NCI-H2107 treated with DMSO at 0.1 percent for 48 hours (cell line): Measurements from ENCODE around the gene LIX1.

ENCODE experiments used
- DNase-seq: peaks from one replicate; lab custom pipeline; 2025; ENCODE audit not compliant: unreplicated experiment; lab: John Stamatoyannopoulos, UW

Gene LIX1

DNA sequence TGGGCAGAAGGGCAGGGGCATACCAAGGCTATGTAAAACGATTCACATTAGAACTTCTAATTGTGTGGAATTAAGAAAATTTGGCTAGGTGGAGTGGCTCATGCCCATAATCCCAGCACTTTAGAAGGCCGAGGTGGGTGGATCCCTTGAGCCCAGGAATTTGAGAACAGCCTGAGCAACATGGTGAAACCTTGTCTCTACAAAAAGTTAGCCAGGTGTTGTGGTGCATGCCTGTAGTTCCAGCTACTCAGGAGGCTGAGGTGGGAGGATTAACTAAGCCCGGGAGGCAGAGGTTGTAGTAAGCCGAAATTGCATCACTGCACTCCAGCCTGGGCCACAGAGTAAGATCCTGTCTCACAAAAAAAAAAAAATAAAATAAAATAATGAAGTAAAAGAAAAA, 65.2 kb downstream of the LIX1 start:
- no peak for DNase-seq

DNA sequence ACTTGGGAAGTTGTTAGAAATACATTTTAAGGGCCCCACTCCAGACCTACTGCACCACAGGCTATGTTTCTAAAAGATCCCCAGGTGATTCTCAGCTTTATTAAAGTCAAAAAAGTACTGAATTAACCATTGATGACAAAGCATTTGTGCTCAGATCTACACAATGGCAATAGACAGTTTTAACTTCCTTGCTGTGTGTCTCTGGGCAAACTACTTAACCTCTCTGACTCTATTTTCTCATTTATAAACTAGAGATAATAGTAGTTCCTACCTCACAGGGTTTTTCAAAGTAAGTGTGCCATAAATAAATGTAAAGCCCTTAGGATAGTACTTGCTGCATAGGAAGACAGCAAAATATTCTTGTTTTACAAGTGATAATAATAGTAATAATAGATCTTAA, 66.3 kb downstream of the LIX1 start:
- DNase-seq = no peak

DNA sequence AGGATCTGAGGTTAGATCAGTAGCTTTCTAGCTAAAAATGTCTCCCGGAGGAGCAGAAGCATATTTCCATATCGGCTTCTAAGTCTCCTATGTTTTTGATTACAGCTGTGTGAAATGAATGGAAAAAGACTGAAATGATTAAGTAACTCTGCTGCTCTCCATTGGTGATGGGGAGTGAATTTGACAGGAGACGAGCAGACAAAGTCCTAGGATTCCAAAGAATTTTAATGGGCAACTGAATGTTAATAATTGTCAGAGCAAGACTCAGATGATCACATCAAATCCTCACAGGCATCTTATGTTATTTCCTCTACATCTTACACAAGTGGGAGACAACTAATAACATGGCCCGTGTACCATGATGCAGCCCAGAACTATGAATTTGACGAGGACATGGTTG, 66.8 kb downstream of the LIX1 start:
- no peak for DNase-seq

DNA sequence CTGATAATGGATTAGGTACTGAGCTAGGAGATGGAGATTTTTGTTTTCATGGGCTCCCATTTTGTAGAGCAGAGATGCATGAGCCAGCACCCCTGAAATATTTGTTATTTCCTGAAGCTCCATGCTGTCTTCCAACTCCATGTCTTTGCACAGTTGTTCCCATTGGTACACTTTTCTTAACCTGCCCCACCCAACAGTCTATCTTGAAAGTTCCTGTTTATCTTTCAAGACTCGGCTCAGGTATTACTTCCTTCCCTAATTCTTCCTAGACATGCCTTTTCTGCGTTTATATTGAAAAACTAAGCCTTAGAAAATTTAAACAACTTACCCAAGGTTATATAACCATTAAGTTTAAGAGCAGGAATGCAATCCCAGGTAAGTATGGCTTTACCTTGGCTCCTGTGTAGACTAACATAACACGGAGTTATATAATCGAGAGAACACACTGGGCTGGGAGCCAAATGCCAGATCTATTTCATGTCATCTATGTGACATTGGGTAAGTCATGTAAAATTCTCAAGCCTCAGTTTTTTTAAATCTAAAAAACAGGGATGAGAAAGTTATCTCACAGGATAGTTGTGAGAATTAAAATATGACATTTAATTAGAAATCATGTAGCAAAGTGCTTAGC, 67.4 kb downstream of the LIX1 start:
- DNase-seq = no peak

DNA sequence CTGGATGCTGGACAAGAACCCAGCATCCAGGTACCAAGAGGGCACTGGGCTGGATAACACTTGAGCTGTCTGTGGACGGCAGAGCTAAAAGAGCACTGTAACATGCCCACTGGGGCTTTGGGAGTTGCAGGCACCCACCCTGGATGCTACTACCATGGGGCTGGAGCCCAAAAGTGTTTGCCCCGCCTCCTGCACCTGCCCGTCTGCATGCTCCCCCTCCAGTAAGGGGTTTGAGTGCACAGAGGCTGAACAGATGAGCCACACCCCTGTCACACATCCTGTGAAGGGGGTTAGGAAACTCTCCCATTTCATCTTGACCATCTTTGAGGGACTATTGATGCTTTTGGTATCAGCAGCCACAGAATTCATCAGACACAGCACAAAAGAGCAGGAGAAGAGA, 69.0 kb downstream of the LIX1 start:
- DNase-seq = no peak

DNA sequence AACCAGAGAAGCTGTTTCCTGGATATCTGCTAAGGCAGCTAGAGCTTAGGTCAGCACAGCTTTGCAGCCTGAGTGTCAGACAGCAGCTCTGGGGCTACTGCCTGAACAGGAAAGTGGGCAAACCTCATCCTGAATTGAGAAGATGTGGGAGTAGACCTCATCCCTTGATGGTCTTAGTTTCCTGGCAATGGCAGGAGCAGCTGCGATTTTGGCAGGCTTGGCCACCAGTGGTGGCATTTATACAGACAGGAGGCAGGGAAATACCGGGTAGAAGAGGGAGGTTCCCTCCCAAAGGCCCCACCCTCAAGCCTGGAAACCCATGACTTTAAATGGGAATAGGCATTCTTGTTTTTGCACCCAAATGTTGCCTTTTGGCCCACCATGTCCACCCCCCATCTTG, 69.7 kb downstream of the LIX1 start:
- DNase-seq = no peak

DNA sequence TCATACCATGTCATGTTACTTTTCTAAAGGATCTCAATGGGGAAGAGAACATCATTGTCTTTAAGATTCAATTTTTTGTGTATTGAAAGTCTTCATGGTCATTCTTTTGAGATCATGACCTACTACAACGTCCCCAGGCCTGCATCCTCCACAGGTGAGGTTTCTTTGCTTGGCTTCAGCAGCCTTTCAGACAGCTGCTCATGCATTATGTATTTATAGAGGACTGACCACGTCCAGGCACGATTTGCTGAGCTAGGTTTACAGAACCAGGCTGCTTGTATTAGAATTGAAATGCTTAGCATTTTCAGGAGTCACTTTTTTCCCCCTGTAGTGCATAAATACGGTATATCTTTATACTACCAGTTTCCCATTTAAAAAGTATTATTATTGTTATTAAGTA, 70.4 kb downstream of the LIX1 start:
- DNase-seq = no peak

DNA sequence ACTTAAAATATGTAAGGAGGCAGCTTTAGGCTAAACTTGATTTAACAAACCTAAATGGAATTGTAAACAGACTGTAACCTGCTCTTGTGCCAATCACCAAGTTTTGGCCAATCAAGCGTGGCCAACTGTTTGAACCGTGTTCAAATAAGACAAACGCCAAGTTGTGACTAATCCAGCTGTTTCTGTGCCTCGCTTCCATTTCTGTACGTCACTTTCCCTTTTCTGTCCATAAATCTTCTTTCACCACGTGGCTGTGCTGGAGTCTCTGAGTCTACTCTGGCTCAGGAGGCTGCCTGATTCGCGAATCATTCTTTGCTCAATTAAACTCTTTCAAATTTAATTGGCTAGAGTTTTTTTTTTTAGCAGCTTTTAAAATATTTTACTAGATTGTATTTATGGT, 71.3 kb downstream of the LIX1 start:
- DNase-seq = no peak

DNA sequence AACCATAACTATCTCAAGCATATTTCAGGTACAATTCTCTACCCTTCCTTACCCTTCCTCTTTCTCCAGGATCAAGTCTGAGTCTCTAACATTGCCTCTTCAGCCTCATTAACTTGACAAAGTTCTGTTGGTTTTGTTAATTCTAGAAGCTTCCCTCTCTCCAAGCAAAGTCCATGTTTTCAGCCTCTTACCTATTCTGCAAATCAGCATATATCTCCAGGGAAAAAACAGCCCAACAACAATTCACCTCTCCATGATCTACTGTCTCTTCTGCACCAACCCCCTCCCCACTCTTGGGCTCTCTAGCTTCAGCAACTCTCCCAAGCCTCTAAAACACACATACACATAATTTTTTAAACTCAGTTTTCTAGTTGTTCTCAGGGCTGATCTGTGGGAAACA, 72.2 kb downstream of the LIX1 start:
- no peak for DNase-seq

DNA sequence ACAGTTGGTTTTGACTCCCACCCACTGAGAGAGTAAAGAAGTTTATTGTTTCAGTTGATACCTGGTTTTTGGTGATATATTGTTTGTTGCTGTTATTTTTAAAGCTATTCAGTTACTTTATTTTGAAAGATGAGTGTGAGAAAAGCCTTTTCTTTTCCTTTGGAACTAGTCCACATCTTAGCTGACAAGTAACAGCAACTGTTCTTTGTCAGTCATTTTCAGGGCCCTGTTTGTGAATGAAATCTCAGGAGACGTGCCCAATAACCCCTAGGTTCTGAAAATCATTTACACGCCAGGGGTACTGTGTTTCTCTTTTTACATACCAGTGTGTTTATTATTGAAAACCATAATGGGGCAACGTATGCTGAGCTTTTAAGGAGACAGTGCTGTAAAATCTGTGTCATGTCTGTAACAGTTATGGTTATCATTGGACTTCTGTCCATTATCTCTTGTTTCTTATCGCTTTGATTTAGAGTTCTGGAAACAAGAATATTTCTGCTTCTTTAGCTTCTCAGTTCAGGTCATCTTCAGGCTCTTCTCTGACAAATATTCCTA, 75.0 kb downstream of the LIX1 start:
- no peak for DNase-seq

DNA sequence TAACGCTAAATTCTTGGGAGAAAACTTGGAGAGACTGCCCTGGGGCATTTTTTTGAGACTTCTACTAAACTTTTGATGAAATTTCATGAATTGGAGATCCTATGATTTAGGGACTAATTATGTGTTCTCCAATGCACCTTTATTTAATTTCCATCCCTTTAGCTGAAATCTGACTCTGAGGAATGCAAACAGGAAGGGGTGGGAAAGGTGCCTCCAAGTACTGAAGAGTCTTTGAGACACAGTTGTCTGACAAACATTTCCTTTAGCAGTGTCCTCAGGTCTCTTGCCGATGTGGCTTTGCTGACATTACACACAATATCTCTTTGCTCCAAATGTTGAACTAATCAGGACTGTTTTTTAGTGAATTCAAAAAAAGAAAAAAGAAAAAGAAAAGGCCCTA, 76.9 kb downstream of the LIX1 start:
- no peak for DNase-seq

DNA sequence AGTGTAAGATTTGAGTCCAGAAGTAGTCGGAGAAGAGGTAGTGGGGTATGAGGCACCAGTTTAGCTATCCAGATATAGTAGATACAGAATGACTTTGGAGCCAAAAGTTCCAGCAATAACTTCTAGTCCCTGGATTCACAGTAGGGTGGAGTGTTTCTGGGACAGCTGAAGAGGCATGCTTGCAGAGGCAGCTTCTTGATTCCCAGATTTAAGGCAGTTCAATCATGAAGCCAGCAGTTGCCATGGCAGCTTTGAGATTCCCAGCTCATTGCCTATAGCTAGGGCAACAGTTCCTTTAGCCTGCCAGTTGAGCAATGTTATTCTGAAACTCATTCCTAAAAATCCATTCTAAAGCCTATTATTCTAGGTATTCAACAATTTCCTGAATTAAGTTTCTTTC, 79.2 kb downstream of the LIX1 start:
- DNase-seq = no peak

DNA sequence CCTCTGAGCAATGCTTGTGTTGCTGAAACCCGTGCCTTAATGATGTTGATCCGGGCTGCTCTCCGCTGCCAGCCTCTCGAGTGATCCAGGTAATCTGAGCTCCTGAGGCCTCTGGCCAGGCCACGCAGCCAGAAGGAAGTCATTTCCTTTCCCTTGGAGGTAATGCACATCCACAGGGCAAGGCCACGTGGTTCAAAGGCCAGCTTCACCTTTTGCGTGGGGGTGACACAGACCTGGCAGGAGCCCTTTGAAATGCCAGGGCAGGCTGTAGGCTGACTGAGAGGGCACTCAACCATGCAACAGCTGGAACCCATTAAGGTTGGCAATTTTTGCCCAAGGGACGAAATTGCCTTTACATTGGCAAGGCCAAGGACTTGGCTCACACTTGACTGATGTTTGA, 80.4 kb downstream of the LIX1 start:
- peak; percentile 25 for DNase-seq

DNA sequence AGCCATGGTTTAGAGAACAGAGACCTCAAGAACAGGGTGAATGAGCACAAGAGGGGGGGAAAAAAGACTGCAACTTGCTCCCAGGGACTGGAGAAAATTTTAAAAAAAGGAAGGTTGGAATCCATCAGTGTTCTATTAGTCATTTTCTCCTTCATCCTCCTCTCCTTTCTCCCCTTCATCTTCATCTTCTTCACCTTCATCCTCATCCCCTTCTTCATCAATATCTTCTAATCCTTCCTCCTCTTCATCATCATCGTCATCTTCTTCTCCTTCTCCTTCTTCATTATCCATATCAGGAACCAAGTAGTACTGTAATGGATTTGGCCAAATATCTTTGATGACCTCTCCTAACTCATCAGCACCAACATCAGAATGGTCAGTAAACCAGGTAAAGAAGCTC, 86.1 kb downstream of the LIX1 start:
- no peak for DNase-seq

DNA sequence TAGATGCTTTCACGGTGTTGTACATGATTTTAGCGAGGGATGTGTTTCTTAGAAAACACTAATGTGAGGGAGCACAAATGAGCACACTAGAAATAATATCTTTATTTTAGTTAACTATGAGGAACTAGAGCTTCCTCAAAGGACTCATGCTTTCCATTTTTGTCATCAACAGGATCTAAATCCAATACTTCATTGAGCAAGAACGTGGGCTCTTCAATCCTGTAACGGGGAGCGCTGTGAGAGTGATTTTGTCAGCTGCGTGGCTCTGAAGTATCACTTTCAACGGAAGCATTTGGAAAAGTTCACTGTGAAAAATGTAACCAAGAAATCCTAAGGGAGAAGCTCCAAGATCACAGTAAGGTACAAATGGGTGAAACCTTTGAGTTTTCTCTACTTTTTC, 93.2 kb downstream of the LIX1 start:
- DNase-seq = no peak

DNA sequence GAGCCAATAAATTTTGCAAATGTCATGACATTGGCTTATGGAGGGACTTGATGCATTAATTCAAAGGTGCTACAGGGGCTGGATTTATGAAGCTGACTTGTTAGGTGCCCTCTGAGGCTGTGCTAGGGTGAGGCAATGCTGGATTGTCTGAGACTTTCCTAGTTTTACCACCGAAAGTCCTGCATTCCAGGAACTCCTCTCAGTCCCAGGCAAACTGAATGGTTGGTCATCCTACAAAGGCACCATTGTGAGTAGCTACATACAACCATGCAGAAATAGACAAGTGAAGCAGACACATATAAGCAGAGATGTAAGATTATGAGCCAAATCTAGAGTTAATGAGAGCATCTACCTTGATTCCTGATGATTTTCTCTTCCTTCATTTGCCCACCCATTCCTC, 95.3 kb downstream of the LIX1 start:
- no peak for DNase-seq

DNA sequence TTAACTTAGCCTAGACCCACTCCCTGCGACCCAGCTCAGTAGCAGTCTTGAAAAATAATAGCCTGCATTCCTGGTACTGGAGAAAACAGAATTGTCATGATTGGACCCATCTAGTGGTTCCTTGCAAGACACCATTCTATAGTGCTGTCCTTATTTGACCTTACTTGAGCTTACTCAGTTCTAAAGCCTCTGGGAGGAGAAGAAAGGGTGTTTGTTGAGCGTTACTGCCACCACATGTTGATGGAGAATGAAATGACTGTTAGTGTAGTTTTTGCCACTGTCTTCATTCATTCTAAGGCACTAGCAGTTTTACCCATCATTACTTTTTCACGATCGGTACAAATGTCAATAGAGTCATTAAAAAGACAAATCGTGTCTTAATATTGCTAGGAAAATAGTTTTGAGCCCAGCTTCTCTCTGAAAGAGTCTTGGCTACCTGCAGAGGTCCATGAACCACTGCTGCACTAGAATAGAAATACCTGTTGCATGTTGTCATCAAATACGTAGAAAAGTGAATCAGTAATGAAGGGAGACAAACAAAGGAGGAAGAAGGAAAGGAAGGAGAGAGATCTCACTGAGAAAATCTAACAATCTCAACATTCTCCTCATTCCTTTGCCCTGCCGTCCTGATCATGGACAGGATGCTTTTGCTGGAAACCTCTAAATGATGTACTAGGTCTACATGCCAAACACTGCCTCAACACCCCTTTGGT, 96.0 kb downstream of the LIX1 start:
- no peak for DNase-seq

DNA sequence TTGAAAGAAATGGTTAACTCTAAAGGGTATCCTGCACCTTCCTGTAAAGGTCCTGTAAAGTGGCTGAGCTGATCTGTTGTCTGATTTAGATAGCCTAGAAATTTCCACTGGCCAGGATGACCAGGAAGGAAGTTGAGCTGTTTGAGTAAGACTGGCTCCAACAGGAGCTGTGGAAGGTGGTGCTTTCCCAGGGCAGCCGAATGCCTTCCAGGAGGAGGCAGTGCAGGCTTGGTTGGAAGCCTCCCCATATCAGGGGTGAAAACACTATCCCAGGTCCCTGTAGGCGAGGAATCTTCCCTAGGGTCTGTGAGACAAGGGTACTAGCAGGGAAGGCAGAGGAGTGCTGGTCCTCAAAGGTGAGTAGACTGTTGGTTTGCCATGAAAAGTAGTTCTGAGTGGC, 98.4 kb downstream of the LIX1 start:
- DNase-seq = no peak

DNA sequence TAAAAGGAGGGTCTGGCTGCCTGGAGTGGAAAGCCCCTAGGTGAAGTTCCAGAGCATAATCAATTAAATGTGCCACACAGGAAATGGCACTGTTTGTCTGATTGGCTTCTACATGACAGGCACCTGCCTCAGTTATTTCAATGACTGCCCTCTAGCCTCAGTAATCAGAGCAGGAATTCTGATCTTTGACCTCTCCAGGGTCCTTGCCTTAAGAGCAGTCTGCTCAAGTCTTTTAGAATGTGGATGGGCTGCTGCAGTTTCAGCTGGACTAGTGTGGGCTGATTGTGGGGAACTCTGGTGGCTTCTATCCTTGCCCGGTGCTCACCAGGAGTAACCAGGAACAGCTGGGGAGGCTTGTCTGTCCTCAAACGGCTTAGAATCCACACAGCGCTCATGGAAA, 98.9 kb downstream of the LIX1 start:
- no peak for DNase-seq

DNA sequence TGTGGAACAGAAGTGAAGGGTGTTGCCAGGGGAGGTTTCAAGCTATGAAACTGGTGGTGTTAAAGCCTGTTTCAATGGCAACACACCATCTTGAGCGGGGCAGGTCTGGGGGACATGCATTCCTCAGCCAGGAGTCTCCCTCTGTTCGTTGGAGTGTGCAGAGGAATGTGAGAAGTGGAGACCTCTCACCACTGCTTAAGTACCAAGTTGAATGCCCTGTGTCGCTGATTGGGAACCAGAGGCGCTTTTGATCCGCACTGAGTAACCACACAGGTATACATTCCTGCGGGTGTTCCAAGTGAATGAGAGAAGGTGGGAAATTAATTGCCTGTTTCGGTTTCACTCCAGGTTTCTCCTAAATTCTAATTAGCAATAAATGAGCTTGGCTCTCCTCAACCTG, 99.4 kb downstream of the LIX1 start:
- no peak for DNase-seq
